Measurements from ENCODE around the gene COL23A1.
A peak's percentile ranks its signal among the peaks of the same experiment; 100 is the strongest.

Gene COL23A1

DNA sequence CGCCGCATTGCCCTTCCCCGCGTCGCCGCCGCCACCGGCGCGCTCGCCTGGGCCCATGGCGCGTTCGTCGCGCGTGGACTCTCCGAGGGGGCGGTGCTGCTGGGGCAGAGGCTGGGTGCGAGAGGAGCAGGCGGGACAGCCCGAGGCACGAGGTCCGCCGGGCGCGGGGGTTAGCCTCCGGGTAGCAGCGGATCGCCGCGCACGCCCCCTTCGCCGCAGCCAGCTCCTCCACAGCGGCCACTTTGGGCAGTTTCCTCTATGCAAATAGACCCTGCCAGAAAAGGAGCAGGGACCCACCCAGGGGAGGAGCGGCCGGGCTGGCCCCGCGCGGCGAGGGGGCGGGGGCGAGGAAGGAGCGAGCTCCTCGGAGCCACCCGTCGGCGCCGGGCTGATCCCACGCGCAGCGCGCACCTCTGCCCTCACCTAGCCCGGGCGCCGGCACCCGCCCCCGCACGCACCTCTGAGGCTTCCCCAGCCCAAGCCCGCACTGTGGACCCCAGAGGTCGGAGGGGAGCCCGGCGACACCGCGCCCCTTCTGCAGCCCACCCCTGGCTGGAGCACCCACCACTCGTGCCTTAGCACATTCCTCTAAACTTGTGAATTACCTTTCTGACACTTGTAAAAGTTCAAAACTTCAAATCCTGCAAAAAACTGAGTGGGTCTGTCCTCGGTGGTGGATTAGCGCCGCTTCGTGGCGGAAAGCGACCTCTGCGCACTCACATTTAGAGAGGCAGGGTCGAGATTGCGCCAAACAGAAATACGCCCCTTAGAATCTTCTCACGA lies at the start of gene COL23A1:
TSS of gene COL23A1 (minus strand) at position 253 of the 783 bp plus-strand sequence.
- no peak for DNase-seq

DNA sequence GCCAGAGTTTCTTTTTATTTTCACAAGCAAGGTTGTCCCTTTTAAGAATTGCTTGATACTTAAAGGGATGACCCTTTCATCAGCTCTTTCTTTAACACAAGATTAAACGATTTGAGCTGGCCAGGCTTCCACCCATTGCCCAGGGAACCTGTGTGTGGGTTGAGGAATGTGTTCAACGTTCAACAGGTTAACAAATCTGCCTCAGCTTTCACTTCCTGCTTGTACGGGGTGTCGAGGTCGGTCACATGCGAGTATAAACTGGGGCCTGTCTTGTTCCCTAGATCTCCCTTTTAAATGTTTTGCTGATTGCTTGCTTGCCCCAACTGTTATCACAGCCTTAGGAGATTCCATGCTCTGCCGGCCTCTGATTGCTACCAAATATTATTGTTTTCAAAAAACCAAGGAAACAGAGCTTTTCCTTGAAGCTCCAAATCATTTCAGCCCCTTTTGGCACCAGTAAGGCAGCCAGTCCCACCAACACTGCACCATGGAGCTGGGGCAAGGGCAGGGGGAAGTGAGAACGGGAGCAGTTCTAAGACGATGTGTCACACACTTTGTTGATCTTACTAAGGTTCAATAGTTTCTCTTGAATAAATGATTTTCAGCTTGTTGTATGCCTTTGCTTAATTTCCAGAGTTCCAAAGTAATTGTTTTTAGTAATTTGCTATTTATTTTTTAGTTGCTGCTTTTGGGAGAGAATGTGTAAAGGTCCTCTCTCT lies 47.3 kb upstream of the COL23A1 start:
- no peak for DNase-seq

DNA sequence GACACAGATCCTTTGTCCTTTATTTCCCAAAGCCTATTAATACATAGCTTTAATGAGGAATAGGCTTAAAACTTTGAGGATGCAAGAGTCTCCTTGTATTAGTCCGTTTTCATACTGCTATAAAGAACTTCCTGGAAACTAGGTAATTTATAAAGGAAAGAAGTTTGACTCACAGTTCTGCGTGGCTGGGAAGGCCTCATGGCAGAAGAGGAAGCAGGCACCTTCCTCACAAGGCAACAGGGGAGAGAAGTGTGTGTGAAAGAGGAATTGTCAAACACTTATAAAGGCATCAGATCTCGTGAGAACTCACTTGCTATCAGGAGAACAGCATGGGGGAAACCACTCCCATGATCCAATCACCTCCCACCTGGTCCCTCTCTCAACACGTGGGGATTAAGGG lies 42.1 kb upstream of the COL23A1 start:
- DNase-seq, result no peak

- no peak for DNase-seq
These were observed 40.8 kb upstream of the COL23A1 start for GRCh38 chr5:178630951-178631350.

DNA sequence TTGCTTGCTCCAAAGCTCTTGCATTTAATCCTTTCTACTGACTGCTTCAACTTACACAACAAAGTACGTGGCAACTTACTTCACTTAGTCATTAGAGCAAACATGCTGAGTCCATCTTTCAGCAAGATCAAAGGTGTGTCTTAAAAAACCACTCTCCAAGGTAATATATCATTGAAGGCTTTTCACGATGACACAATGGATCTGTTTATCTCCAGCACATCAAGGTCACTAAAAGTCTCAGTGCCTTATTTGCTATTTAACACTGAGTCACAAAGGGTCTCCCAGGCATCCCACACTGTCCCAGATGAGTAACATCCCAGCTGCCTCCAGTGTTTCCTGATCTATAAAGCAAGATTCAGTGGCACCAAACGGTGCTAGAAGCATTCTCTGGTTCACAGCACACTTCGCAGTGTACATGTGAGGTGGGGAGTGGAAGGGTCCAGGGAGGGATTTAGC lies 40.3 kb upstream of the COL23A1 start:
- DNase-seq, result no peak

GRCh38 chr5:178627259-178627598 lies 37.0 kb upstream of the COL23A1 start:
- DNase-seq, result no peak

- peak; percentile 82 for DNase-seq
These were observed 36.5 kb upstream of the COL23A1 start, which contains the start of gene CLK4 for GRCh38 chr5:178626484-178627258. CLK4 (minus strand) TSS chr5:178627050; CDS start chr5:178623416, 3,634 bp downstream.

GRCh38 chr5:178625679-178626483 lies 35.7 kb upstream of the COL23A1 start:
- DNase-seq, result no peak

- no peak for DNase-seq
These were observed 34.7 kb upstream of the COL23A1 start for GRCh38 chr5:178624631-178625546.

GRCh38 chr5:178622679-178623247 lies 32.6 kb upstream of the COL23A1 start:
- DNase-seq, result no peak

DNA sequence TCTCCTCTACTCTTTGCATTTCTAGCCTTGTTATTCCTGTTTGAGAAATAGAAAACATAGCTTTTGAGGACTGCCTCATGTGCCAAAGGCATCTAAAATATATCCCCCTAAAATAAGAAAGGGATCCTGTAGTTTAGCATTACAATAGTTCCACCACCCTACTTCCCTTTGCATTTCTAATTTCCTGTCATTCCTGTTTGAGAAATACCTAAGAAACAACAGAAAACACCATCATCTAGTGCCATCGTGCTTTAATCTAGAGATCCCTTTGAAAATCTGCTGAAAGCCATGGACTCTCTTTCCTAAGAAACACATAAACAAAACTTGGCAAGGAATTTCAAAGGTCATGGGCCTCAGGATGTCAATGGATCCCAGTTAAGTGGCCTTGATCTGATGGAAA lies 29.2 kb upstream of the COL23A1 start:
- no peak for DNase-seq

DNA sequence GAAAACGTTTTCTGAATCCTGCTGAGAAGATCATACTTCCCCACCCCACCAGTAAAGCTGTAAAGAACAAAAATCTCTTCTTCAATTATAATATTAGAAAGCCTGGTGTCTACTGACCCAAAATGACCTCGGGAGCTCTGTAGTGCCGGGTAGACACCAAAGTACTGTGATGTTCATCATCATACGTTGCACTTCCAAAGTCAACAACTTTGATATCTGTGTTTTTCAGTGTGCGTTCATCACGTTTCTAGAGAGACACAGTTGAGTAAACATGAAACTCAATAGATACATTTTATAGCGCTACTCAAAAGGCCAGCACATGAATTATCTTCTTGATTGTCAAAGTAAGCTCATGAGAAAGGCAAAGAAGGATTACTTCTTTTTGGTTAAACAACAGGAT lies 22.1 kb upstream of the COL23A1 start:
- DNase-seq, result no peak

- DNase-seq, result no peak
These were observed 16.1 kb upstream of the COL23A1 start for GRCh38 chr5:178606269-178606668.

DNA sequence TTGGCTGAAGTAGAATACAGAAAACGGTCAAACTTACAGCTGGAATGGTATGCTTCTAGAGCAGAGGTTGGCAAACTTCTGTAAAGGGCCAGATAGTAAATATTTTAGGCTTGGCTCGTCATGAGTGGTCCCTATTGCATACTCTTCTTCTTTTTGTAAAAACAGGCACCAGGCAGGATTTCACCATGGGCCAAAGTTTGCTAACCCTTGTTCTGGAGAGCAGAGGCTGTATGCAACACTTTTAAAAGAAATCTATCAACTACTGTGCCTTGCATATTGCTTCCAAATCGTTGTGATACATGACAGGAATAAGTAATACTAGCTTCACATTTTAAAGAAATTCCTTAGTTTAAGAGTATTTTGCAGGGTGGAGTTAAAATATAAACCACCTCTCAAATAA lies 15.6 kb upstream of the COL23A1 start:
- no peak for DNase-seq

- DNase-seq, result no peak
These were observed 12.6 kb upstream of the COL23A1 start for GRCh38 chr5:178602752-178603151.

DNA sequence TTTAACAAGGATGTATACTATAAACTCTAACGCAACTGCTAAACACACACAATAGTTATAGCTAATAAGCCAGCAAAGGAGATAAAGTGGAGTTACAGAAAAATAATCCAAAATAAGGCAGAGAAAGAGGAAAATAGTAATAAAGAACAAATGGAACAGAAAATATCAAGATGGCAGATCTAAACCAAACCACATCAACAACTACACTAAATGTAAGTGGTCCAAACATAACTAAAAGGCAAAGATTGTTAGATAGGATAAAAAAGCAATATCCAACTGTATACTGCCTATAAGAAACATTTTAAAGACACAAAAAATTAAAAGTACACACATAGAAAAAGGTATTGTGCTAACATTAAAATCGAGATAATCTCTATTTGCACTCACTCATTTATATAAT lies 5.6 kb upstream of the COL23A1 start:
- no peak for DNase-seq

- no peak for DNase-seq
These were observed 5.0 kb upstream of the COL23A1 start for GRCh38 chr5:178595150-178595549.

- DNase-seq, result no peak
These were observed 781 bp upstream of the COL23A1 start for GRCh38 chr5:178590924-178591423.

DNA sequence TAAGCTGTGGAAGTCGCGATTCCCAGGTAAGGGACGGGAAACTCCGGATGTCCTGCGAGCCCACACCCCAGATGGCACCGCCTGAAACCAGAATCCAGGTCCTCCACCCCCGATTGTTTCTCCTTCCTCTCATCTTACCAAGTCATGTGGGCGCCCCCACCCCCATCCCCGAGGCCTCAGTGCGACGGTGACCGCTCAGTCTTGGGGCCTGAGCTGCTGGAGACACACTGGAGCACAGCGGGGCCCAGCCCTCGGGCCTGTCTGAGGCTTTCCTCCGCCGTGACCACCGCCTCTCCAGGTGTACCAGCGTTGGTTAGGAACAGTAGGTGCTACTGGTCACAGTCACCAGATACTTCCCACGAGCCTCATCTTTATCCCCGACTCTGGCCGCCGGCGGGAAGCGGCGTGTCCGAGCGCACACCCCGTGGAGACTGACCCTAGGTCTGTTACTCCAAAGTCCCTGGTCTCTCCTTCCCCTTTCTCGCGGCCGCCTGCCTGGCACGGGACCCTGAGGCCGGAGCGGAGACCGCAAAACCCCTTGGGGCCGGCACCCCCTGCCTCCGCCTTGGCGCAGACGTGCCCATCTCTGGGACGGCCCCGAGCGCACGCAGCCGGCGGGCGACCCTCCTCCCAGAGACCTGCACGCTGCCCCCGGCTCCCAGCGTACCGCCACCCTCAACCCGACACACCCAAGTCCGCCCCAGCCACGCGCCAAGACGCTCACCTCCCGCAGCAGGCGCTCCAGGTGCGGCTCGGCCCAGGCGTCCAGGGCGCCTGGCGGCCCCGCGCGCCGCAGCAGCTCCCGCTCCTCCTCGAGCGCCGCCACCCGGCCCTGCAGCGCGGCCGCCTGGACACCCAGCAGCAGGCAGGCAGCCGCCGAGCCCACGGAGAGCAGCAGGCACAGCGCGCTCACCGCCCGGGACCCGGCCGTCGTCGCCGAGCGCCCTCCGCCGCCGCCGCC lies 733 bp downstream of the COL23A1 start:
- no peak for DNase-seq

DNA sequence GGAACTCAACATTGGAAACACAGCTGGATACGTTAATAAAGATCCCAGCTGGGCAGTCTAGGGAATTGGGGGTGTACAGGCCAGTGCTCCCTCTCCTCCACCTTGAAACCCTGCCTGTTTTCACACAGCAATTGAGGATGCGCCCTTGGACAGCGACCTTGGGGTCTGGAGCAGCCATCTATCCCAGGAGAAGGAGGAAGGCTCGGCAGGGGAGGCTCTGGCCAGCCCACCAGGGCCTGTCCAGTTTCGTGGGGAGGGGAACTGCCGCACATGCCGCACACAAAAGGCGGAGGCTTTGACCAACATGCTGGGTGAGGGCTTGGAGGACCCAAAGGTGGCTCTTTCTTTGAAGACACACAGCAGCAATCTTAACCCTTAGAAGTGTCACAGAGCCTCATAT lies 1.4 kb downstream of the COL23A1 start:
- no peak for DNase-seq
